Cardiac muscle cell (in vitro differentiated cells and primary cell): Measurements from ENCODE around the gene MEA1. TPM values are rescaled to one million over a fixed set of nuclear protein-coding genes. Genes with fewer than 3 reads are reported as not detected.

Experiments used
- DNase-seq, 2 donors: peaks; one replicate each; pipeline versions ENCODE4 v3.0.0 to v3.0.0-alpha.2; 2010 to 2017; ENCODE audit warnings: low read depth in 1 of 2, low spot score in 1 of 2
- H3K27ac ChIP-seq: fragments of 200-600 bp; sonication (generic); 2 replicates; pipeline ENCODE4 v1.5.1; 2016
- H3K27me3 ChIP-seq: fragments of 200-600 bp; sonication (generic); 2 replicates; pipeline ENCODE4 v1.6.0; 2016; ENCODE audit warnings: control low read depth
- H3K36me3 ChIP-seq: fragments of 200-600 bp; sonication (generic); 2 replicates; pipeline ENCODE4 v1.5.1; 2016; ENCODE audit warnings: control low read depth
- H3K4me1 ChIP-seq: fragments of 200-600 bp; sonication (generic); 2 replicates; pipeline ENCODE4 v1.8.1; 2017; ENCODE audit warnings: low read depth, mild to moderate bottlenecking, mixed run types
- H3K4me3 ChIP-seq: fragments of 200-600 bp; sonication (generic); 2 replicates; pipeline ENCODE4 v1.5.1; 2016; ENCODE audit warnings: mild to moderate bottlenecking
- H3K9me3 ChIP-seq: fragments of 200-600 bp; sonication (generic); 2 replicates; pipeline ENCODE4 v1.5.1; 2017; ENCODE audit warnings: low read depth, mild to moderate bottlenecking, control low read depth
- CTCF ChIP-seq: IDR thresholded peaks from 2 replicates; pipeline ENCODE4 v1.5.1; 2012; ENCODE audit warnings: low read depth, mild to moderate bottlenecking, low read length
- polyA plus RNA-seq: library from polyadenylated mRNA; unstranded; fragments of >200 nt; fragmentation: Nextera tagmentation; extraction: Ambion mirVana; gene quantifications from 2 replicates; pipeline ENCODE4 v1.2.1, GENCODE V29; 2016
- total RNA-seq: library from RNA; depleted of rRNA; stranded (reverse); fragments of >200 nt; gene quantifications from 2 replicates; pipeline ENCODE4 v1.2.3, GENCODE V29; 2016

The MEA1 gene
- 98.8 and 125 TPM in 2 replicates for total RNA-seq
- 173 and 227 TPM in 2 replicates for polyA plus RNA-seq

GRCh38 chr6:43013843-43014433 lies at the start of gene MEA1, which contains the start of gene KLHDC3:
Gene MEA1 (minus strand): TSS chr6:43013946. CDS start chr6:43013813, 133 bp downstream.
Gene KLHDC3 (plus strand): TSS chr6:43014249. CDS start chr6:43017193, 2,944 bp downstream.
- H3K36me3 ChIP-seq, result peaks cover 21% of the 10 kb centered on the region
- peak within 1 kb of the TSS; percentile 69 for H3K4me3 ChIP-seq
- peaks cover 33% of the 10 kb centered on the region for H3K4me1 ChIP-seq
- H3K27me3 ChIP-seq, result no peaks in the 10 kb centered on the region
- H3K27ac ChIP-seq, result peak within 1 kb of the TSS; percentile 96
- no peak for TF ChIP-seq CTCF
- peak; percentile 99 to 100 for DNase-seq
- no peaks in the 10 kb centered on the region for H3K9me3 ChIP-seq

GRCh38 chr6:43062818-43063217 lies 49.1 kb upstream of the MEA1 start:
- Histone ChIP-seq H3K27ac (no peak overlapping the region), H3K36me3 (peaks cover 16% of the 10 kb centered on the region), H3K4me1 (peaks cover 9% of the 10 kb centered on the region), H3K27me3 (no peaks in the 10 kb centered on the region), H3K4me3 (no peak overlapping the region), H3K9me3 (no peaks in the 10 kb centered on the region)
- TF ChIP-seq CTCF, result no peak
- no peak for DNase-seq

- H3K27me3 ChIP-seq, result no peaks in the 10 kb centered on the region
- H3K4me3 ChIP-seq, result no peak overlapping the region
- H3K27ac ChIP-seq, result no peak overlapping the region
- TF ChIP-seq CTCF, result no peak
- H3K36me3 ChIP-seq, result peaks cover 20% of the 10 kb centered on the region
- no peak for DNase-seq
- no peaks in the 10 kb centered on the region for H3K9me3 ChIP-seq
- peaks cover 9% of the 10 kb centered on the region for H3K4me1 ChIP-seq
These were observed 48.1 kb upstream of the MEA1 start for GRCh38 chr6:43061861-43062260.

- Histone ChIP-seq H3K27ac (peak overlapping the region; percentile 91), H3K9me3 (no peaks in the 10 kb centered on the region), H3K4me1 (peaks cover 9% of the 10 kb centered on the region), H3K36me3 (peaks cover 20% of the 10 kb centered on the region), H3K27me3 (no peaks in the 10 kb centered on the region), H3K4me3 (peak overlapping the region; percentile 81)
- no peak for TF ChIP-seq CTCF
- no peak for DNase-seq
These were observed 47.2 kb upstream of the MEA1 start for GRCh38 chr6:43060755-43061633.

- Histone ChIP-seq H3K9me3 (no peaks in the 10 kb centered on the region), H3K36me3 (peaks cover 16% of the 10 kb centered on the region), H3K4me1 (peaks cover 9% of the 10 kb centered on the region), H3K27ac (peak overlapping the region; percentile 91), H3K27me3 (no peaks in the 10 kb centered on the region), H3K4me3 (peak overlapping the region; percentile 81)
- TF ChIP-seq CTCF, result no peak
- DNase-seq, result peak; percentile 9 to 33
These were observed 46.4 kb upstream of the MEA1 start for GRCh38 chr6:43060034-43060754.
